ENCODE measurements around the gene AFF3. TPM values are rescaled to one million over a fixed set of nuclear protein-coding genes. Genes with fewer than 3 reads are reported as not detected.

AFF3 gene
- polyA plus RNA-seq, 1 donor (not counting 4 experiments of a cell fraction or from before 2014, with no cell fraction given), result not detected

DNA sequence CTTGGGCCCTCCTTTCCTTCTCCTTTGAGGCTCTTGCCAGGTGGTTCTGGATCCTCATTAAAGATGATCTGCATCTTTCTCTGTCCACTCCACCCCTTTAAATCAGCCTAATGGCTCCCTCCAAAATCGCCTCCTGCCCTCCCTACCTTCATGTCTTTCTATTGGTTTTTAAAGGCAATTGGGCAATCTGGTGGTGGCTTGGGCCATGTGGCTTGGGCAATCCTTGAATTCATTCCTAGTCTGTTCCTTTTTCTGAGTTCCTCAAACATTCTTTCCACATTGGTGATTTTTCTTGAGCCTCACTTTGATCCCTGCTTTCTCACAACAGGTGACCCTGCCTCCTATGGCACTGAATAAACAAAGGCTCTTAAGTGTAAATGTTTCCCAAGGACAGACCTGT, 386.3 kb downstream of the AFF3 start:
- H3K27ac ChIP-seq (ENCODE audit: control insufficient read depth, insufficient read depth, low read length), result no peak overlapping the region
- FAIRE-seq (no peak), DNase-seq (ENCODE audit: low read depth, low spot score) (no peak)
- no peak overlapping the region for H3K4me2 ChIP-seq (ENCODE audit: control insufficient read depth, extremely low read depth, insufficient read depth, low read depth, low read length)
- no peaks in the 10 kb centered on the region for H3K79me2 ChIP-seq (ENCODE audit: control insufficient read depth, insufficient read depth, low read length)
- H3K4me1 ChIP-seq (ENCODE audit: control insufficient read depth, extremely low read depth, insufficient read depth, low read length), result no peaks in the 10 kb centered on the region
- no peaks in the 10 kb centered on the region for H3K9me1 ChIP-seq (ENCODE audit: control insufficient read depth, extremely low read depth, insufficient read depth, low read length)
- no peaks in the 10 kb centered on the region for H3K9me3 ChIP-seq (ENCODE audit: control insufficient read depth, low read depth, low read length)
- TF ChIP-seq, protein P1, sequence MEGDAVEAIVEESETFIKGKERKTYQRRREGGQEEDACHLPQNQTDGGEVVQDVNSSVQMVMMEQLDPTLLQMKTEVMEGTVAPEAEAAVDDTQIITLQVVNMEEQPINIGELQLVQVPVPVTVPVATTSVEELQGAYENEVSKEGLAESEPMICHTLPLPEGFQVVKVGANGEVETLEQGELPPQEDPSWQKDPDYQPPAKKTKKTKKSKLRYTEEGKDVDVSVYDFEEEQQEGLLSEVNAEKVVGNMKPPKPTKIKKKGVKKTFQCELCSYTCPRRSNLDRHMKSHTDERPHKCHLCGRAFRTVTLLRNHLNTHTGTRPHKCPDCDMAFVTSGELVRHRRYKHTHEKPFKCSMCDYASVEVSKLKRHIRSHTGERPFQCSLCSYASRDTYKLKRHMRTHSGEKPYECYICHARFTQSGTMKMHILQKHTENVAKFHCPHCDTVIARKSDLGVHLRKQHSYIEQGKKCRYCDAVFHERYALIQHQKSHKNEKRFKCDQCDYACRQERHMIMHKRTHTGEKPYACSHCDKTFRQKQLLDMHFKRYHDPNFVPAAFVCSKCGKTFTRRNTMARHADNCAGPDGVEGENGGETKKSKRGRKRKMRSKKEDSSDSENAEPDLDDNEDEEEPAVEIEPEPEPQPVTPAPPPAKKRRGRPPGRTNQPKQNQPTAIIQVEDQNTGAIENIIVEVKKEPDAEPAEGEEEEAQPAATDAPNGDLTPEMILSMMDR (optimal IDR thresholded peaks at IDR 0.05 in 1 of 3, IDR thresholded peaks at IDR 0.05 in 1 of 3, conservative IDR thresholded peaks at IDR 0.05 in 1 of 3; ENCODE audit: extremely low read depth in 1 of 3, insufficient read depth in 2 of 3, low read length in 3 of 3), result no peak
- TF ChIP-seq EZH2 (IDR thresholded peaks at IDR 0.05; ENCODE audit: low read length), result no peak
- dilution Hi-C loops (cut with MboI; ENCODE audit: extremely low pct_ligation_motif_present, low sequenced_read_pairs), result no loop called here
- no peak overlapping the region for H3K4me3 ChIP-seq (ENCODE audit: control insufficient read depth in 2 of 3, extremely low read depth in 1 of 3, insufficient read depth in 2 of 3, low read depth in 1 of 3, low read length in 3 of 3)
- H4K20me1 ChIP-seq (ENCODE audit: control insufficient read depth, extremely low read depth, insufficient read depth, low read length), result no peaks in the 10 kb centered on the region
- H2AFZ ChIP-seq (ENCODE audit: control insufficient read depth, low read length), result no peak overlapping the region
- no peaks in the 10 kb centered on the region for H3K36me3 ChIP-seq (ENCODE audit: control insufficient read depth in 2 of 2, extremely low read depth in 1 of 2, insufficient read depth in 2 of 2, low read length in 2 of 2)
- H3K27me3 ChIP-seq (ENCODE audit: control insufficient read depth, extremely low read depth, insufficient read depth, low read length), result no peaks in the 10 kb centered on the region
- no peak overlapping the region for H3K9ac ChIP-seq (ENCODE audit: control insufficient read depth, extremely low read depth, insufficient read depth, low read length)

DNA sequence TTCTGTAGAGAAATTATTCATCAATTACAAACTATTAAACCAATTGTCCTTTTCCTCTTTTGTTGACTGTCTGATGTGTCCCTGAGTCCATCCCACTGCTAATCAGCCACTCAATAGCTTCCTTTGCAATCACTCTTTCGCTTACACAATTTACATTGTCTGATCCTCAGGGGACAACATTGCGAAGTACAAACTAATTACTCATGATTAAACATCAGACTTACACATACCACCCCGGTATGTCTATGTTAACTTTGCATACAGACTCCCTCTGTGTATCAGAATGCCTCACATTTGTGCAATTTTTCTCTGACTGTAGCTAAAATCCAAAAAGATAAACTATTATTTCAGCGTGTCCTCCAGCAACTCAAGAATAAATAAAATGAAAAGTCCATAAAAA, 388.2 kb downstream of the AFF3 start:
- Histone ChIP-seq H3K9me1 (ENCODE audit: control insufficient read depth, extremely low read depth, insufficient read depth, low read length) (no peaks in the 10 kb centered on the region), H3K4me1 (ENCODE audit: control insufficient read depth, extremely low read depth, insufficient read depth, low read length) (no peaks in the 10 kb centered on the region), H4K20me1 (ENCODE audit: control insufficient read depth, extremely low read depth, insufficient read depth, low read length) (no peaks in the 10 kb centered on the region), H3K27me3 (ENCODE audit: control insufficient read depth, extremely low read depth, insufficient read depth, low read length) (no peaks in the 10 kb centered on the region), H3K9ac (ENCODE audit: control insufficient read depth, extremely low read depth, insufficient read depth, low read length) (no peak overlapping the region), H3K36me3 (ENCODE audit: control insufficient read depth in 2 of 2, extremely low read depth in 1 of 2, insufficient read depth in 2 of 2, low read length in 2 of 2) (no peaks in the 10 kb centered on the region), H3K4me2 (ENCODE audit: control insufficient read depth, extremely low read depth, insufficient read depth, low read depth, low read length) (no peak overlapping the region), H3K27ac (ENCODE audit: control insufficient read depth, insufficient read depth, low read length) (no peak overlapping the region), H3K9me3 (ENCODE audit: control insufficient read depth, low read depth, low read length) (no peaks in the 10 kb centered on the region), H3K4me3 (ENCODE audit: control insufficient read depth in 2 of 3, extremely low read depth in 1 of 3, insufficient read depth in 2 of 3, low read depth in 1 of 3, low read length in 3 of 3) (no peak overlapping the region), H2AFZ (ENCODE audit: control insufficient read depth, low read length) (no peak overlapping the region), H3K79me2 (ENCODE audit: control insufficient read depth, insufficient read depth, low read length) (no peaks in the 10 kb centered on the region)
- TF ChIP-seq, protein P1 (optimal IDR thresholded peaks at IDR 0.05 in 1 of 3, IDR thresholded peaks at IDR 0.05 in 1 of 3, conservative IDR thresholded peaks at IDR 0.05 in 1 of 3; ENCODE audit: extremely low read depth in 1 of 3, insufficient read depth in 2 of 3, low read length in 3 of 3), result no peak
- no peak for TF ChIP-seq EZH2 (IDR thresholded peaks at IDR 0.05; ENCODE audit: low read length)
- dilution Hi-C loops (cut with MboI; ENCODE audit: extremely low pct_ligation_motif_present, low sequenced_read_pairs), result no loop called here
- FAIRE-seq (no peak), DNase-seq (ENCODE audit: low read depth, low spot score) (no peak)

All from keratinocyte (primary cell).